AG04450 (cell line): ENCODE data around the gene TLR5. TPM values are rescaled to one million over a fixed set of nuclear protein-coding genes. Genes with fewer than 3 reads are reported as not detected.
A peak's percentile ranks its signal among the peaks of the same experiment; 100 is the strongest.
"Not testable (repeated sequence)": the region's sequence is repeated elsewhere in the genome, so short reads cannot be mapped to it uniquely, and the experiment has no call there.

Experiments
- CTCF ChIA-PET: fragments of 300-600, 350-600 bp; formaldehyde crosslinking; extraction: SDS; loops from one replicate; lab custom pipeline; 2022; ENCODE audit warnings: antibody characterized with exemption, inconsistent platforms; lab: Charles Lee
- POLR2A ChIA-PET: fragments of 350-600 bp; formaldehyde crosslinking; extraction: SDS; loops from one replicate; lab custom pipeline; 2021; ENCODE audit warnings: antibody characterized with exemption, inconsistent platforms; lab: Yijun Ruan, JAX
- DNase-seq: peaks from one replicate; pipeline ENCODE4 v3.0.0-alpha.2; 2011; ENCODE audit warnings: low read depth, low spot score
- H3K27ac ChIP-seq: one replicate; pipeline ENCODE4 v1.5.1; 2012; ENCODE audit warnings: low read depth, low read length, control low read depth
- H3K27me3 ChIP-seq: one replicate; pipeline ENCODE4 v1.6.0; 2012; ENCODE audit warnings: low read length; ENCODE audit not compliant: control insufficient read depth, insufficient read depth
- H3K4me3 ChIP-seq: 2 replicates; pipeline ENCODE4 v1.5.1; 2011; ENCODE audit warnings: mild to moderate bottlenecking, low read depth, low read length, control low read depth
- H3K9me3 ChIP-seq: 2 replicates; pipeline ENCODE4 v1.5.1; 2012; ENCODE audit warnings: low read length; ENCODE audit not compliant: control insufficient read depth, insufficient read depth
- polyA plus RNA-seq: library from polyadenylated mRNA; depleted of rRNA; stranded (reverse); fragments of >200 nt; gene quantifications from 2 replicates; pipeline ENCODE4 v1.2.3, GENCODE V29; 2011
- TF ChIP-seq, protein P1 (sequence below): IDR thresholded peaks from 2 replicates; pipeline ENCODE4 v1.5.1; 2011; ENCODE audit warnings: low read depth, low read length, control low read depth, inconsistent platforms

Gene TLR5
- polyA plus RNA-seq, 1 experiment: 0.07 TPM

DNA sequence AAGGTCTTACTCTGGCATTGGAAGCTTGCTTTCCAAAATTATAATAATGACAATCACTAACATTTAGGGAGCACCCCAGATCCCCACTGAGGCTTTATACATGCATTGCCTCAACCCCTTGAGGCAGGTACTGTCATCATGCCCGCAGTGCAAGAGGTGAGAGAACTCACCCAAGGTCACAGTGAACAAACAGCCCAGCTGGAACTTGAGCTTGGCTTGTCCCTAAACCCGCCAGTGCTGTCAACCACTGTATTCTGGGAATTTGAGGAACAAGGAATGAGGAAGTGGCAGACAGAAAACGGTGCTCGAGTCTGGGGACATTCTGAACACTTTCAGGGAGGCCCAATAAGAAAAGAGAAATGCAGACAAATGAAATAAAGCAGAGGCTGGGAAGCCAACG, 34.6 kb upstream of the TLR5 start:
- TF ChIP-seq, protein P1, sequence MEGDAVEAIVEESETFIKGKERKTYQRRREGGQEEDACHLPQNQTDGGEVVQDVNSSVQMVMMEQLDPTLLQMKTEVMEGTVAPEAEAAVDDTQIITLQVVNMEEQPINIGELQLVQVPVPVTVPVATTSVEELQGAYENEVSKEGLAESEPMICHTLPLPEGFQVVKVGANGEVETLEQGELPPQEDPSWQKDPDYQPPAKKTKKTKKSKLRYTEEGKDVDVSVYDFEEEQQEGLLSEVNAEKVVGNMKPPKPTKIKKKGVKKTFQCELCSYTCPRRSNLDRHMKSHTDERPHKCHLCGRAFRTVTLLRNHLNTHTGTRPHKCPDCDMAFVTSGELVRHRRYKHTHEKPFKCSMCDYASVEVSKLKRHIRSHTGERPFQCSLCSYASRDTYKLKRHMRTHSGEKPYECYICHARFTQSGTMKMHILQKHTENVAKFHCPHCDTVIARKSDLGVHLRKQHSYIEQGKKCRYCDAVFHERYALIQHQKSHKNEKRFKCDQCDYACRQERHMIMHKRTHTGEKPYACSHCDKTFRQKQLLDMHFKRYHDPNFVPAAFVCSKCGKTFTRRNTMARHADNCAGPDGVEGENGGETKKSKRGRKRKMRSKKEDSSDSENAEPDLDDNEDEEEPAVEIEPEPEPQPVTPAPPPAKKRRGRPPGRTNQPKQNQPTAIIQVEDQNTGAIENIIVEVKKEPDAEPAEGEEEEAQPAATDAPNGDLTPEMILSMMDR: no peak
- no peak overlapping the region for H3K27ac ChIP-seq
- POLR2A ChIA-PET: no interaction called here
- no peak overlapping the region for H3K4me3 ChIP-seq
- H3K9me3 ChIP-seq: no peaks in the 10 kb centered on the region
- peaks cover 12% of the 10 kb centered on the region for H3K27me3 ChIP-seq
- no peak for DNase-seq
- CTCF ChIA-PET: no interaction called here

DNA sequence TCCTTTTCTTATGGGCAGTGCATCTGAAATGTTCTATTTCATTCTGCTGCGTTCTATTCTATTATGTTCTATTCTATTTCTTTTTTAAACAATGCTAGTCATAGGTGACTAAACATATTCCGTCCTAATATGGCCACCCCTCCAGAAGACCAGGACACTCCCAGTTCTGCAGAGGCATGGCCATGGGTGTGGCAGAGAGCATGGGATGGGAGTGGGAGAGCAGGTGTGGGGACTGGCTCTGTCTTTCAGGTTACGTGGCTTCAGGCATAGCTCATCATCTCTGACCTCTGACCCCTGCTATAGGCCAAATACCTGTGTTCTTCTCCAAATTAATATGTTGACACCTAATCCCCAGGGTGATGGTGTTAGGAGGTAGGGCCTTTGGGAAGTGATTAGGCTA, 33.4 kb upstream of the TLR5 start:
- Histone ChIP-seq H3K4me3 (no peak overlapping the region), H3K27me3 (peaks cover 12% of the 10 kb centered on the region), H3K27ac (no peak overlapping the region), H3K9me3 (no peaks in the 10 kb centered on the region)
- DNase-seq: no peak
- ChIA-PET POLR2A (no interaction called here), CTCF (no interaction called here)
- TF ChIP-seq, protein P1: no peak

DNA sequence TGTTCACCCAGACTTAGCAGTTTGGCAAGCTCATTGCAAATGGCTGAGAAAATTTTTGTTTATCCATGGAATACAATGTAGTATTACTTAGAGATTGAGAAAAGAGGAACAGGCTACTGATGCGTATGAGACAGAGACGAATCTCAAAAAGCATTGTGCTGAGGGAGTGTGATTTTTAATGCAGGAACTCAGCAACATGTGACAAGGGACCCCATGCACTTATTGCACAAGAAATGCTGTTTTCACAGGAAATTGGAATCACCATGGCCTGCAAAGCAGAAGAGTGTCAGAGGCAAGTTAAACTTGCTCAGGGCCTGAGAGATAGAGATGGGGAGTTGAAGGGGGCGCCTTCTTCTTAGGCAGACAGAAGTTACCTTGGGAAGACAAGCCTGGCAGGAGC, 32.6 kb upstream of the TLR5 start:
- POLR2A ChIA-PET: no interaction called here
- no peak for DNase-seq
- TF ChIP-seq, protein P1: no peak
- Histone ChIP-seq H3K27ac (no peak overlapping the region), H3K27me3 (peaks cover 12% of the 10 kb centered on the region), H3K4me3 (no peak overlapping the region), H3K9me3 (no peaks in the 10 kb centered on the region)
- CTCF ChIA-PET: no interaction called here

DNA sequence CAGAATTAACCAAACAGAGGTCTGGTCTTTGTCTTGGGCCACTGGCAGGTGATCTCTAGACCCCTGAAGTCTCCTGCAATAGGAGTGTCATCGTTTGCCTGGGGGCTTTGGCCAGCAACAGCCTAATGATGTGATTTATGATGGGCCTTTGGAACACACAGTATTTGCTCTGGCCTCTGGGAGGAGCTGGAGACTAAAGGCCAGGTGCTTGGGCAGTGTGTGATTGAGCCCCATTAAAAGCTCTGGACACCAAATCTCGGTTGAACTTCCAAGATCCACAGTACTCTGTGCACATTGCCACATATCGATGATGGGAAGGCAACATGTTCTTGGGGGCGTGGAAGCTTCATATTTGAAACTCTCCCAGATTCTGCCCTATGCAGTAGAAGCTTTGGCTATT, 32.0 kb upstream of the TLR5 start:
- Histone ChIP-seq H3K27me3 (peaks cover 12% of the 10 kb centered on the region), H3K9me3 (no peaks in the 10 kb centered on the region), H3K4me3 (no peak overlapping the region), H3K27ac (no peak overlapping the region)
- no peak for DNase-seq
- TF ChIP-seq, protein P1: peak; percentile 26
- POLR2A ChIA-PET: no interaction called here
- CTCF ChIA-PET: no interaction called here

DNA sequence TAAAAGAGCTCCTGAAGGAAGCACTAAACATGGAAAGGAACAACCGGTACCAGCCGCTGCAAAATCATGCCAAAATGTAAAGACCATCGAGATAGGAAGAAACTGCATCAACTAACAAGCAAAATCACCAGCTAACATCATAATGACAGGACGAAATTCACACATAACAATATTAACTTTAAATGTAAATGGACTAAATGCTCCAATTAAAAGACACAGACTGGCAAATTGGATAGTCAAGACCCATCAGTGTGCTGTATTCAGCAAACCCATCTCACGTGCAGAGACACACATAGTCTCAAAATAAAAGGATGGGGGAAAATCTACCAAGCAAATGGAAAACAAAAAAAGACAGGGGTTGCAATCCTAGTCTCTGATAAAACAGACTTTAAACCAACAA, 26.4 kb upstream of the TLR5 start:
- DNase-seq, CTCF ChIA-PET, POLR2A ChIA-PET, H3K9me3 ChIP-seq, H3K27ac ChIP-seq, H3K27me3 ChIP-seq, H3K4me3 ChIP-seq: not testable (repeated sequence)

DNA sequence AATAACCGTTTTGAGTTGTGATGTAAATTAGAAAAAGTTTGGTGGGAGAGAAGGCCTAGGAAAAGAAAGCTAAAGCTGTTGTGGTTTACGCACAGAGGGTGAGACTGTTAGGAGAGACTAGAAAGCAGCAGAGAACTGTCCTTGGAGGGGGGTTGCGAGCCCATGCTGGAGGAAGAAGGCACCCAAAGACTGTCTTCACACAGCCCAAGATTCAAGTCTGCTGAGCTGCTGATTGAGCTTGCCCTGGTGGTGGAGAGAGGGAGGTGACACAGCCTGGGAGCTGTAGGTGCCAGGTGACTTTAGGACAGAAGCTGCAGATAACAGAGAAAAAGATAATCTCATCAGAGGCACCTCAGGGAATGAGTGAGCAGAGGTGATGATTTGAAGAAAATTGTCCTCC, 18.3 kb upstream of the TLR5 start:
- H3K9me3 ChIP-seq: no peaks in the 10 kb centered on the region
- POLR2A ChIA-PET: no interaction called here

More for the DNA sequence above, 18.3 kb upstream of the TLR5 start:
- H3K4me3 ChIP-seq: no peak overlapping the region
- H3K27me3 ChIP-seq: peaks cover 24% of the 10 kb centered on the region
- TF ChIP-seq, protein P1: no peak
- CTCF ChIA-PET: interaction anchor here (1.3 kb wide), 1 partner anchor 27 kb away, joined by 4 read pairs; no protein-coding TSS in a partner anchor
- DNase-seq: no peak
- no peak overlapping the region for H3K27ac ChIP-seq
